Fibroblast of pulmonary artery (primary cell): ENCODE measurements around the gene SLC29A1.

Experiments used
- DNase-seq: peaks from one replicate; pipeline ENCODE4 v3.0.0-alpha.2; 2010; ENCODE audit warnings: low read depth
- H3K4me3 ChIP-seq: replicated peaks from 2 replicates; pipeline ENCODE4 v1.5.1; 2011; ENCODE audit warnings: low read depth, mild to moderate bottlenecking, control low read depth, low read length, moderate library complexity
- CTCF ChIP-seq: IDR thresholded peaks from 2 replicates; pipeline ENCODE4 v1.5.1; 2011; ENCODE audit warnings: mild to moderate bottlenecking, control low read depth, low read length, inconsistent platforms; ENCODE audit errors: missing control alignments

SLC29A1 gene

GRCh38 chr6:44217332-44218143, 5.9 kb upstream of the SLC29A1 start:
- DNase-seq: no peak
- no peak for TF ChIP-seq CTCF
- no peak overlapping the region for H3K4me3 ChIP-seq

GRCh38 chr6:44219053-44219814, 4.2 kb upstream of the SLC29A1 start:
- DNase-seq: peak; percentile 58
- TF ChIP-seq CTCF: no peak
- peak overlapping the region; percentile 44 for H3K4me3 ChIP-seq

- DNase-seq: no peak
- TF ChIP-seq CTCF: no peak
- peak overlapping the region; percentile 44 for H3K4me3 ChIP-seq
Observed at GRCh38 chr6:44219815-44220784, 3.3 kb upstream of the SLC29A1 start.

DNA sequence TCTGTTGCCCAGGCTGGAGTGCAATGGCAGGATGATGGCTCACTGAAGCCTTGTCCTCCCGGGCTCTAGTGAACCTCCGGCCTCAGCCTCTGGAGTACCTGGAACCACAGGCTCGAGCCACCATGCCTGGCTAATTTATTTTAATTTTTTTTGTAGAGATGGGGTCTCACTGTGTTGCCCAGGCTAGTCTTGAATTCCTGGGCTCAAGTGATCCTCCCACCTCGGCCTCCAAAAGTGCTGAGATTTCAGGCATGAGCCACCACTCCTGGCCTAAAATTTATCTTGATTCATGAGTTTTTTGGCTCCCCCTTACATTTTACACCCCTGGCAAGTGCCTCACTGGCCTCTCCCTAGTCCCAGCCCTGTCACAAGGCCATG, 2.5 kb upstream of the SLC29A1 start:
- H3K4me3 ChIP-seq: no peak overlapping the region
- no peak for TF ChIP-seq CTCF
- no peak for DNase-seq

- DNase-seq: peak; percentile 87
- TF ChIP-seq CTCF: peak; percentile 87
- no peak overlapping the region for H3K4me3 ChIP-seq
Observed at GRCh38 chr6:44221291-44221960, 2.0 kb upstream of the SLC29A1 start.

DNA sequence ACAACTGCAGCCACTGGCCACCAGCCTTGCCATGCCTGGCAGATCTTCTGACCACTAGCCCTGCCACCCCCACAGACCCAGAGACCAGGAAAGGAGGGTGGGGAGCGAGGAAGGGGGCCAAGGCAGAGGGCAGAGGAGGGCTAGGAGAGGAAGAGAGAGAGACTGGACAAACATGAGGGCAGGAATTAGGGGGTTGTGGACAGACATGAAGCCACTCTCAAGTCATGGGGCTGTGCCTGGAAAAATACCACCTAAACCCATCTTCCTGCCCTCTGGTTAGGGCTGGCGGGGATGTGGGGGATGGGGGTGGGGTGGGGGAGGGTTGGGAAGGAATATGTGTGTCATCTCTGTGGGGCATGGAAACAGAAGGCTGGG, 1.4 kb upstream of the SLC29A1 start:
- no peak for TF ChIP-seq CTCF
- no peak overlapping the region for H3K4me3 ChIP-seq
- DNase-seq: no peak
